NOMO-1 (cell line): ENCODE measurements around the gene SLC52A1.
"Not testable (repeated sequence)": the region's sequence is repeated elsewhere in the genome, so short reads cannot be mapped to it uniquely, and the experiment has no call there.

ENCODE experiments used
- DNase-seq, 2 experiments: peaks; one replicate each; lab custom pipeline; 2025; ENCODE audit not compliant: unreplicated experiment in 2 of 2; lab: John Stamatoyannopoulos, UW

Gene SLC52A1

GRCh38 chr17:5031365-5032082 lies 3.7 kb downstream of the SLC52A1 start:
- peak; percentile 86 to 91 for DNase-seq

GRCh38 chr17:5030168-5030567 lies 5.1 kb downstream of the SLC52A1 start:
- DNase-seq, result not testable (repeated sequence)

GRCh38 chr17:5027916-5028315 lies 7.3 kb downstream of the SLC52A1 start:
- no peak for DNase-seq

GRCh38 chr17:5027299-5027698 lies 7.9 kb downstream of the SLC52A1 start:
- no peak for DNase-seq

- DNase-seq, result no peak
These were observed 10.6 kb downstream of the SLC52A1 start for GRCh38 chr17:5024604-5025003.

- DNase-seq, result no peak
These were observed 11.6 kb downstream of the SLC52A1 start for GRCh38 chr17:5023588-5024147.

GRCh38 chr17:5022171-5022711 lies 13.0 kb downstream of the SLC52A1 start:
- DNase-seq, result no peak

- no peak for DNase-seq
These were observed 14.7 kb downstream of the SLC52A1 start for GRCh38 chr17:5020502-5021023.

- peak in 1 of 2 experiments; percentile 25 for DNase-seq
These were observed 15.7 kb downstream of the SLC52A1 start for GRCh38 chr17:5019475-5019956.

- no peak for DNase-seq
These were observed 20.9 kb downstream of the SLC52A1 start for GRCh38 chr17:5014357-5014756.

- DNase-seq, result no peak
These were observed 23.3 kb downstream of the SLC52A1 start for GRCh38 chr17:5011928-5012327.

GRCh38 chr17:5003214-5003867 lies 31.9 kb downstream of the SLC52A1 start:
- no peak for DNase-seq

- DNase-seq, result no peak
These were observed 33.0 kb downstream of the SLC52A1 start for GRCh38 chr17:5002121-5002788.

- DNase-seq, result no peak
These were observed 35.0 kb downstream of the SLC52A1 start for GRCh38 chr17:5000237-5000639.

GRCh38 chr17:4999430-5000093 lies 35.7 kb downstream of the SLC52A1 start:
- DNase-seq, result no peak

GRCh38 chr17:4998732-4999429 lies 36.3 kb downstream of the SLC52A1 start:
- DNase-seq, result no peak

GRCh38 chr17:4998027-4998731 lies 37.0 kb downstream of the SLC52A1 start:
- DNase-seq, result peak in 1 of 2 experiments; percentile 54

GRCh38 chr17:4997302-4998026 lies 37.8 kb downstream of the SLC52A1 start, which contains the start of the genes INCA1 and KIF1C:
Gene INCA1, minus strand, starts transcription at chr17:4997522. Its CDS starts 3,085 bp downstream, at chr17:4994437.
Gene KIF1C, plus strand, starts transcription at chr17:4997950. Its CDS starts 2,297 bp downstream, at chr17:5000247.
- DNase-seq, result peak; percentile 81 to 91
